Activated CD8-positive, alpha-beta memory T cell treated with anti-CD3 and anti-CD28 coated beads for 4 hours (primary cell): ENCODE data around the gene NHLRC4.

ENCODE experiments used
- DNase-seq, 2 donors: peaks; one replicate each; pipeline ENCODE4 v3.0.0-alpha.2; 2020; ENCODE audit warnings: low read depth in 2 of 2

Gene NHLRC4

GRCh38 chr16:565419-566330, 1.1 kb upstream of the NHLRC4 start:
- no peak for DNase-seq

- DNase-seq, result no peak
These were observed 810 bp downstream of the NHLRC4 start for GRCh38 chr16:567373-568256.

GRCh38 chr16:568401-569258, 1.8 kb downstream of the NHLRC4 start:
- no peak for DNase-seq

- peak in 1 of 2 donors; percentile 23 for DNase-seq
These were observed 2.8 kb downstream of the NHLRC4 start, which contains the start of gene PIGQ for GRCh38 chr16:569445-570254. PIGQ (plus strand) TSS chr16:569968; CDS start chr16:574075, 4,107 bp downstream.

- no peak for DNase-seq
These were observed 6.3 kb downstream of the NHLRC4 start for GRCh38 chr16:572865-573650.

- DNase-seq, result no peak
These were observed 7.4 kb downstream of the NHLRC4 start for GRCh38 chr16:574021-574760.

- DNase-seq, result no peak
These were observed 8.8 kb downstream of the NHLRC4 start for GRCh38 chr16:575354-576196.

- DNase-seq, result no peak
These were observed 9.5 kb downstream of the NHLRC4 start for GRCh38 chr16:576197-576822.

GRCh38 chr16:576823-577201, 10.0 kb downstream of the NHLRC4 start:
- DNase-seq, result no peak

- no peak for DNase-seq
These were observed 11.0 kb downstream of the NHLRC4 start for GRCh38 chr16:577796-578195.

GRCh38 chr16:578232-578869, 11.5 kb downstream of the NHLRC4 start:
- no peak for DNase-seq

GRCh38 chr16:578870-579405, 12.1 kb downstream of the NHLRC4 start:
- peak in 1 of 2 donors; percentile 21 for DNase-seq

- DNase-seq, result no peak
These were observed 13.5 kb downstream of the NHLRC4 start for GRCh38 chr16:580141-580945.

GRCh38 chr16:580946-581498, 14.2 kb downstream of the NHLRC4 start:
- no peak for DNase-seq

GRCh38 chr16:582218-582613, 15.4 kb downstream of the NHLRC4 start:
- DNase-seq, result no peak
